PC-9 (cell line): ENCODE measurements around the gene MYH11. TPM values are rescaled to one million over a fixed set of nuclear protein-coding genes. Genes with fewer than 3 reads are reported as not detected.

Source experiments
- BruUV-seq: library from RNA; stranded (reverse); fragments of 400-500 nt; replicated peaks from 2 replicates; lab custom pipeline; 2021; lab: Mats Ljungman, UMichigan
- CTCF ChIA-PET: fragments of 300-600 bp; sonication (Branson Sonifier 250); formaldehyde crosslinking; loops from one replicate; lab custom pipeline; 2022; ENCODE audit warnings: antibody characterized with exemption; lab: Charles Lee
- POLR2A ChIA-PET: fragments of 300-600 bp; sonication (Branson Sonifier 250); formaldehyde crosslinking; loops from one replicate; lab custom pipeline; 2022; ENCODE audit warnings: antibody characterized with exemption; ENCODE audit not compliant: unreplicated experiment; lab: Charles Lee
- DNase-seq, 2 experiments: peaks; one replicate each; pipeline versions ENCODE4 v3.0.0 to v3.0.0-alpha.2; 2015 to 2022; ENCODE audit warnings: mixed read lengths in 1 of 2
- H2AFZ ChIP-seq: fragments of 200-600 bp; sonication (generic); 2 replicates; pipeline ENCODE4 v1.8.1; 2017; ENCODE audit warnings: antibody characterized with exemption
- H3F3A ChIP-seq: fragments of 200-600 bp; sonication (generic); 2 replicates; pipeline ENCODE4 v1.8.1; 2017; ENCODE audit warnings: antibody characterized with exemption, mild to moderate bottlenecking, low read depth; ENCODE audit not compliant: insufficient read depth
- H3K27ac ChIP-seq: fragments of 200-600 bp; sonication (generic); 2 replicates; pipeline ENCODE4 v1.6.1; 2016; ENCODE audit warnings: mixed run types
- H3K27me3 ChIP-seq: fragments of 200-600 bp; sonication (generic); 2 replicates; pipeline ENCODE4 v1.6.1; 2016; ENCODE audit warnings: low read depth, mixed run types; ENCODE audit not compliant: insufficient read depth
- H3K36me3 ChIP-seq: fragments of 200-600 bp; sonication (generic); 2 replicates; pipeline ENCODE4 v1.6.1; 2016; ENCODE audit warnings: low read depth, mixed run types
- H3K4me1 ChIP-seq: fragments of 200-600 bp; sonication (generic); replicated peaks from 2 replicates; pipeline ENCODE4 v1.6.1; 2016; ENCODE audit warnings: mixed run types; ENCODE audit not compliant: insufficient read depth
- H3K4me2 ChIP-seq: fragments of 200-600 bp; sonication (generic); 2 replicates; pipeline ENCODE4 v1.6.1; 2017; ENCODE audit warnings: mixed run types
- H3K4me3 ChIP-seq: fragments of 200-600 bp; sonication (generic); 2 replicates; pipeline ENCODE4 v1.6.1; 2016; ENCODE audit warnings: mixed run types
- H3K79me2 ChIP-seq: fragments of 200-600 bp; sonication (generic); 2 replicates; pipeline ENCODE4 v1.6.1; 2017; ENCODE audit warnings: low read depth, mixed run types
- H3K9me2 ChIP-seq: fragments of 200-600 bp; sonication (generic); 2 replicates; pipeline ENCODE4 v1.8.1; 2017; ENCODE audit warnings: mild to moderate bottlenecking; ENCODE audit not compliant: insufficient read depth
- H3K9me3 ChIP-seq: fragments of 200-600 bp; sonication (generic); 2 replicates; pipeline ENCODE4 v1.8.1; 2016; ENCODE audit warnings: low read depth; ENCODE audit not compliant: insufficient read depth
- H4K20me1 ChIP-seq: fragments of 200-600 bp; sonication (generic); 2 replicates; pipeline ENCODE4 v1.8.1; 2017; ENCODE audit not compliant: insufficient read depth
- CTCF ChIP-seq: fragments of 200-600 bp; sonication (generic); conservative IDR thresholded peaks from 2 replicates; pipeline ENCODE4 v1.6.1; 2017; ENCODE audit warnings: mixed run types, antibody characterized with exemption, mild to moderate bottlenecking, moderate library complexity
- EZH2 ChIP-seq: fragments of 200-600 bp; sonication (generic); IDR thresholded peaks from 2 replicates; pipeline ENCODE4 v1.8.0; 2017; ENCODE audit warnings: antibody characterized with exemption, low read depth
- intact Hi-C: fragments of 100-400 bp; cut with micrococcal nuclease; formaldehyde crosslinking; loops from one replicate; pipeline ENCODE4 v1.10.0; 2022; ENCODE audit not compliant: unreplicated experiment
- total RNA-seq: library from RNA; stranded (reverse); gene quantifications from 2 replicates; pipeline ENCODE4 v1.2.3, GENCODE V29; 2021

Gene MYH11
- total RNA-seq, 1 experiment from 2014 or later = 0.11 TPM

- Histone ChIP-seq H3K4me3 (no peak overlapping the region), H3K27ac (no peak overlapping the region), H4K20me1 (peaks cover 6% of the 10 kb centered on the region; the same call in 1 of the 2 replicates), H3F3A (no peaks in the 10 kb centered on the region), H3K27me3 (no peaks in the 10 kb centered on the region), H3K9me2 (no peaks in the 10 kb centered on the region), H3K9me3 (no peaks in the 10 kb centered on the region), H3K4me2 (no peak overlapping the region), H3K79me2 (no peaks in the 10 kb centered on the region), H2AFZ (no peak overlapping the region), H3K4me1 (no peaks in the 10 kb centered on the region), H3K36me3 (no peaks in the 10 kb centered on the region)
- DNase-seq = no peak
- intact Hi-C loops = no loop called here
- no peak for TF ChIP-seq CTCF
- no peak for TF ChIP-seq EZH2
- CTCF ChIA-PET = interaction anchor here (0.6 kb wide), 1 partner anchor 318 kb away, joined by 3 read pairs; no protein-coding TSS in a partner anchor
- POLR2A ChIA-PET = no interaction called here
- BruUV-seq = no TSS peak
Observed at GRCh38 chr16:15721018-15721417, 135.8 kb downstream of the MYH11 start.

- Histone ChIP-seq H3K36me3 (no peaks in the 10 kb centered on the region), H3K4me2 (no peak overlapping the region), H3K9me3 (no peaks in the 10 kb centered on the region), H3K27me3 (no peaks in the 10 kb centered on the region), H3K4me1 (no peaks in the 10 kb centered on the region), H3K79me2 (no peaks in the 10 kb centered on the region), H3K4me3 (no peak overlapping the region), H2AFZ (no peak overlapping the region), H3F3A (no peaks in the 10 kb centered on the region), H4K20me1 (peaks cover 6% of the 10 kb centered on the region; the same call in 1 of the 2 replicates), H3K9me2 (no peaks in the 10 kb centered on the region), H3K27ac (no peak overlapping the region)
- ChIA-PET POLR2A (no interaction called here), CTCF (no interaction called here)
- no TSS peak for BruUV-seq
- no peak for TF ChIP-seq CTCF
- DNase-seq = no peak
- intact Hi-C loops = no loop called here
Observed at GRCh38 chr16:15716694-15717447, 140.0 kb downstream of the MYH11 start.

- Histone ChIP-seq H3K9me3 (no peaks in the 10 kb centered on the region), H3K79me2 (no peaks in the 10 kb centered on the region), H2AFZ (no peak overlapping the region), H4K20me1 (no peaks in the 10 kb centered on the region), H3K36me3 (no peaks in the 10 kb centered on the region), H3K27ac (no peak overlapping the region), H3K4me3 (no peak overlapping the region), H3K4me1 (no peaks in the 10 kb centered on the region), H3K9me2 (no peaks in the 10 kb centered on the region), H3K27me3 (no peaks in the 10 kb centered on the region), H3F3A (no peaks in the 10 kb centered on the region), H3K4me2 (no peak overlapping the region)
- ChIA-PET POLR2A (no interaction called here), CTCF (no interaction called here)
- no TSS peak for BruUV-seq
- DNase-seq = no peak
- intact Hi-C loops = no loop called here
- TF ChIP-seq CTCF (no peak), EZH2 (no peak)
Observed at GRCh38 chr16:15715221-15715620, 141.6 kb downstream of the MYH11 start.
